GM19463 (cell line): ENCODE results near the gene DNAL4.
"Not testable (repeated sequence)": the region's sequence is repeated elsewhere in the genome, so short reads cannot be mapped to it uniquely, and the experiment has no call there.

ENCODE experiments used
- ATAC-seq: cut with Tn5 transposase; IDR thresholded peaks from one replicate; pipeline ENCODE4 v1.9.1; 2021; ENCODE audit warnings: mild to moderate bottlenecking, moderate library complexity; ENCODE audit not compliant: unreplicated experiment

Gene DNAL4

DNA sequence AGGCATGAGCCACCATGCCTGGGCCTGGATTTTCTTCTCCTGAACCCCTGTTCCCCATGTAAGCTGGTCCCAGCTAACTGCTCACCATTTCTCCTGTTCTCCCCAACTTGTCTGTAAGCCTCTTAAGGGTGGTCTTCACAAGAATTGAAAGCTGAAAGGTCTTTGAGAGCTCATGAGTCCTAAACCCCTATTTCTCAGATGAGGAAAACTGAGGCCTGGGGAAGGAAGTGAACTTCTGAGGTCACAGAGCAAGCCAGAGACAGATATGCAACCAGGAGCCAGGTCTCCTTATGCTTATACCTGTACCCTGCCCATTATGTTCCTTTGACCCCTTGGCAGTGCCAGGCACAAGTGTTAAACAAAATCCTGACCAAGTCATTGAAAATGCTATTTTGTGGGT, 33.6 kb upstream of the DNAL4 start:
- ATAC-seq, result no peak

DNA sequence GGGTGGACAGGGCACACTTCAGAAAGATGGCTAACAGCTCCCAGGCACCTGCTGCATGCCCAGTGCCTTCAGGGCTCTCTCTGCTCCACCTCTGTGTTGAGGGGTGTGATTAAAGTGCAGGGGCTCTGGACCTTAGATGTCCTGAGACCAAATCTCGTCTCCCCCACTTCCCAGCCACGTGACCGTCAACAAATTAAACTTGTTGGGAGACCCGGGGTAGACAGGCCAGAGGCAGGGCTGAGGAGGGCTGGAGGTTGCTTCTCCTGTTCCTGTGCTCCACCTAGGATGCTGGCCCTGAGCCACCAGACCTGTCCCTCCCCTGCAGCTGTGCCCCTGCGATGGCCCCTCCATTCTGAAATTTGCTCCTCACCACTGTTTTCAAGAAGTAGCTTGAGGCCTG, 32.9 kb upstream of the DNAL4 start:
- ATAC-seq, result no peak

DNA sequence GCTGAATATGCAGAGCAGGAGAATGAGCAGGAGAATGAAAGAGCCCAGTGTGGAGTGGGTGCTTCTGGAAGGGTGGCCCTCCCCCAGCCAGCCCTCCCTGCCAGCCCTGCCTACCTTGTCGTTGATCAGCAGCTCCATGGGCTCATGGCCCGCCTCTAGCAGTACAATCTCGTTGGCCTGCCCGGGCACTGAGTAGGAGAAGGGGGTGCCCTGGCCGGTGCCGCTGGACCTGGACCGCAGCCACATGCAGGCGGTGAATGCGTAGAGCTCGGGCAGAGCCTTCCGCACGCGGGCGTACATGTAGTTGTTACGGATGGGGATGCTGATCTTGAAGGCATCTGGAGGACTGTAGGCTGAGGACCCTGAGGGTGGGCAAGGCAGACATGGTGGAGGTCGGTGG, 32.4 kb upstream of the DNAL4 start:
- no peak for ATAC-seq

DNA sequence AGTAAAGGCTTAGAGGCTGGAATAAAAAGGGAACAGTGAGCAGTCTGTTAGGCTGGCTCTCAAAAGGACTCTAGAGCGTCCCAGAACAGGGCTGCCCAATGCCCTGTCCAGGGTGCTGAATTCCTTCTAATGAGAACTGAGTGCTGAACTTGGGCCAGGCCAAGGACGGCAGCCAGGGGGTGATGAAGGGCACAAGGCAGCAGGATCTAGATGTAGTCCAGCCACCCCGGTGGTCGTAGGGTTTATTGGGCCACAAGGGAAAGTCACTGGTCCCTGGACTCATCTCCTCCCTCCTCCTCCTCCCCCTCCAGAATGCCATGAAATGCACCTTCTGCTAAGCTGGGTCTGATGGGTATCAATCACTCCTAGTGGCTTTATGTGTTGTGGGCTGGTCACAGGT, 30.6 kb upstream of the DNAL4 start:
- ATAC-seq, result no peak

DNA sequence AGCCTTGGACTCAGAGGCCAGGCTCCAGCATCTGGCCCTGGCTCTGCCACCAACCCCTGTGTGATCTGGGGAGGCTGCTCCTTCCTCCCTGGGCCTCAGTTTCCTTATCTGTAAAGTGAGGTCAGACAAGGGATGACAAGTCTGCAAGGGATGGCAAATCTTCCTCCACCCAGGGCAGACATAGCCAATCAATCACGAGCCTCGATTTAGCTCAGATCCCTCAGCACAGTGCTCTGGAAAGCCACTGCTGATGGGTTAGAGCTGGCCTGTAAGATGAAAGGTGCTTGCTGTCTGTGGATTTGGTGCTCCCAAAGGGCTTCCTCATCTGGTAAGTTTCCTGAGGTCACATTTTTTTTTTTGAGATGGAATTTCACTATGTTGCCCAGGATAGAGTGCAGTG, 29.7 kb upstream of the DNAL4 start:
- no peak for ATAC-seq

DNA sequence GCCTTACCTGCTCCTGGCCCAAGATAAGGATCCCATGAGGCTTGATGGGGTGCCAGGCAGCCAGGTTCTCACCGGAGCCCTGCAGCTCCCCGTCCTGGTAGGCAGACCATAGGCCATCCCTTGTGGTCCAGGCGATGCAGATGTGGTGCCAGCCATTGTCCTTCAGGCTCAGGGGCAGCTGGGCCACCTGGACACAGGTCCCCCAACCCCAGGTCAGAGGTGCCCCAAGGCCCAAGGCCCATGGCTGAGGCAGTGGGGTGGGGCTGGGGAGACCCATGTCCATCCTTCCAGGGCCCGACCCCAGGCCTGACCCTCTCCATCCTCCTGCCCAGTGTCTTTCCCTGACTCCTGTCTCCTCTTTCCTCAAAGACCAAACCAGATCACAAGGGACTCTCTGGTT, 29.1 kb upstream of the DNAL4 start:
- ATAC-seq, result no peak

DNA sequence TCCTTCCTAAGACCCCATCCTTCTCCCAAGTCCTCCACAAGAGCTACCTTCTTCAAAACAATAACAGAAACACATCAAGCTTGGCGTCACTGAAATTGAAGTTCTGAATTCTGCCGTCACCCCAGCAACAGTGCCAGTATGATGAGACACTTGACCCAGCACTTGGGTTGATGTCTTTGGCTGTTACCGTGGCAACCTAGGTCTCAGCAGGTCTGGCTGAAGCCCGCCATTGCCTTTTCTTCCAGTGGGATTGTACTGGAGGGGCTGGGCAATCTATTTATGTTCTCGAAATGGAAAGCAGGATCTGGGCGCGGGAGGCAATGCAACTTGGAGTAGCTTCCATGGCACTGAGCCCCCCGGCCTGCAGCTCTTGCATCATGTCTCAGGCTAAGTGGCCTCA, 26.1 kb upstream of the DNAL4 start:
- no peak for ATAC-seq

DNA sequence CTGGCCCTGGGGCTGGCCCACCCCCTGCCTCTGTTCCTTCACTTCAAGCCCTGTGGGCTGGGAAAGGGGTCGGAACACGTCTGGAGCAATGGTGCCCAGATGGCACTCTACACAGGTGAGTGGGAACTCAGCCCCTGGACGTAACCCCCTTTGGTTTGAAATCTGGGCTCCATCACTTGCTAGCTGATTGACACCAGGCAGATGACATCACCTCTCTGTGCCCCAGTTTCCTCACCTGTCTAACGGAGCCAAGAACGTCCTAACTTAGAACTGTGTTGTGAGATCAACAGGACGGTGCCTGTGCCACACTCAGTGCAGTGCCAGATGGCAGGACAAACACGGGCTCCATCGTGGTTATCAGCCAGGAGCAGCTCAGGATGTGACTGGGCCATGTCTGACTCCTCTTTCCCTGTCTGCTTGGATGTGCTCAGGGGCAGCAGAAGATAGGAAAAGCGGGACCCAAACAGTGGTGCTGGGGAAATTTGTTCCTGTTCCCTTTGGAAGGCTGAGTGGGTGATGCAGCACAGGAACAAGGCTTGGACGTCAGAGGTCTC, 25.5 kb upstream of the DNAL4 start:
- no peak for ATAC-seq

DNA sequence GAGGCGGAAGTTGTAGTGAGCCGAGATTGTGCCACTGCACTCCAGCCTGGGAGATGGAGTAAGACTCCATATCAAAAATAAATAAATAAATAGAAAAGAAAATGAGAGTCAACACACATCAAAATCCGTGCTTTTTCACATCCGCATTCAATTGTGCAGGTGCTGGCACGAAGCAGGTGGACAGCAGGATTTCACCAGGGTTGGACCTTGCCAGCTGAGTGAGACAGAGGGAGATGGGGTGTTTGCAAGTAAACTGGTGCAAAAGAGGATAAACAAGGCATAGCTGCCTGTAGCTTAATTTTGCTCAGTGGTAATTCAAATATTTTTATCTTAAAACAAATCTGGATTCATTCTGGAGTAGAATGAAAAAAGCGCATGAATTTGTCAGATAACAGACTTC, 23.3 kb upstream of the DNAL4 start:
- no peak for ATAC-seq

DNA sequence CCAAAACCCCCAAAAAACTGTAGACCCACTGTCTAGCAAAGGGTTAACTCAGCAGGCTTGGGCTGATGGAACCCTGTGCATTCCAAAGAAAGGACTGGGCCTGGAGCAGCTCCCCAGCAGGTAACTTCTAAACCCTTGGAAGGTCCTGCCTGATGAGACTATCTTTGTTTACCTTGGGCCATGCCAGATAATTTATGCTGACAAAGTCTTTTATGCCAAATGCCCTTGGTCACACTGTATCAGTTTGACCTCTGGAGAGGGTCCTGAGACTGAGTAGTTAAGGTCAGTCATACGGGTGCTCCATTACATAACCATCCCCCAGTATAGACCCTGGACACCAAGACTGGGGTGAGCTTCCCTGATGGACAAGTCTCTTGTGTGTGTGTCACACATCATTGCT, 21.9 kb upstream of the DNAL4 start:
- no peak for ATAC-seq

DNA sequence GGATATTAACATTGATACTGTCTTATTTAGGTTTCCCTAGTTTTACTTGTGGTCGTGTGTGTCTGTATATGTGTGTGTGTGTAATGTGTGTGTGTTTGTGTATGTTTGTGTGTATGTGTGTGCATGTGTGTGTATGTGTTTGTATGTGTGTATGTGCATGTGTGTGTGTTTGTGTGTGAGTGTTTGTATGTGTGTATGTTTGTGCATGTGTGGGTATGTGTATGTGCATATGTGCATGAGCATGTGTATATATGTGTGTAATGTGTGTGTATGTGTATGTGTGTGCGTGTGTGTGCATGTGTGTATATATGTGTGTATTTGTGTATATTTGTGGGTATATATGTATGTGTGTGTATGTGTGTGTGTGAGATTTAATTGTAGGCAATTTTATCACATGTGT, 17.3 kb upstream of the DNAL4 start:
- no peak for ATAC-seq

DNA sequence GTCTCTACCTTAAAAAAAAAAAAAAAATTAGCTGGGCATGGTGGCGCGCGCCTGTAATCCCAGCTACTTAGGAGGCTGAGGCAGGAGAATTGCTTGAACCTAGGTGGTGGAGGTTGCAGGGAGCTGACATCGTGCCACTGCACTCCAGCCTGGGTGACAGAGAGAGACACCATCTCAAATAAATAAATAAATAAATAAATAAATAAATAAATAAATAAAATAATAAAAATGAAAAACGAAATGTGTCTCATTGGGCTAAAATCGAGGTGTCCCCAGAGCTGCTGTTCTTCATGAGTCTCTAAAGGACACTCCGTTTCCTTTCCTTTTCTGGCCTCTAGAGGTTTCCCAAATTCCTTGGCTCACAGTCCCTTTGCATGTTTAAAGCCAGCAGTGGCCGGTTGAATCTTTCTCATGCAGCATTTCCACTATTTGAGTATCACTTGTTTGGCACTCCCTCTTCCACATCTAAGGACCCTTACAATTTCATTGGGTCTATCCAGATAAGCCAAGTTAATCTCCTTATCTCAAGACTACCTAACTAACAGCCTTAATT, 11.2 kb upstream of the DNAL4 start:
- ATAC-seq, result not testable (repeated sequence)

DNA sequence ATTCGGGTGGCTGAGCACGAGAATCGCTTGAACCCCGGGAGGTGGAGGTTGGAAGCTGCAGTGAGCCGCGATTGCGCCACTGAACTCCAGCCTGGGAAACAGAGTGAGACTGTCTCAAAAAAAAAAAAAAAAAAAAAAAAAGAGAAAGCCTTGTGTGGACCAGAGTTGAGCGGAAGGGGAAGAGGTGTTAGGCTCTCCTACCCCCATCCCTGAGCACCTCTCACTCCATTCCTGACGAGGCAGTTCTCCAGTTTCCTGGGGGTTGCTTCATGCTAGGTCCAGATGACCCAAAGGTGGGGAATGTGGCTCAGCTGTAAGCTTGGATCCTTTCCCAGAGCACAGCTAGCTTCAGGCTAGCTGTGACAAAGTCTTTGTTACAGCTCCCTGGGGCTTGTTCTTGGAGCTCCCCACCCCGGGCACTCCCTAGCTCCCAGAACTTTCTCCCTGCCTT, 8.8 kb upstream of the DNAL4 start:
- ATAC-seq, result no peak

DNA sequence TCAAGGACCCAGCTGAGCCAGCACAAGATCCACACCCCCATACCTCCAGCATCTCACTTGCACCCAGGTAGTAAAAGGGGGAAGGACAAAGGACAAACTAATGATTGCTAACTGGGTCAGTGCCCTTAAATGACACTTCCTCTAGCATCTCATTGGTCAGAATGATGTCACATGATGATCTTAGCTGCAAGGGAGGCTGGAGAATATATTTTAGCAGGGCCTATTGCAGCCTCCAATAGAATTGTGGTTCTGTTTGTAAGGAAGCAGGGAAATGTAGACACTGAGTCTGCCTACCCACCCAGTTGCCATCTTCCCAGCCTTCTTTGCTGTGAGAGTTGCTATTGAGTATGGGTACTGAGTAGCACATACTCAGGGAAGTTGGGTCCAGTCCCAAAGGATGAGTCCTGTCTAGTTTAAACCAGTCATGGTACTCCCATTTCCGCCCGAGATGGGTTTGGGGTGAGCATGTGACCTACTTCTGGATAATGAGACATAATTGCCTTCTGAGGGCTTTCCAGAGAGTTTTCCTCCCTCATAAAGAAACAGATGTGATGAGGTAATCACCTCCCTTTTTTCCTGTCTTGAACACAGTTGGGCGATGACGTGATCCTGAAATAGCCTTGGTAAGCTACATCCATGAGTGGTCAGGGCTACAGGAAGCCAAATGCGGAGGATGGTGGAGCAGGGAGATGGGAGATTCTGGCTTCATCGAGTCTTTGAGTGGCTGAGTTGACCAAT, 5.5 kb upstream of the DNAL4 start:
- ATAC-seq, result no peak

DNA sequence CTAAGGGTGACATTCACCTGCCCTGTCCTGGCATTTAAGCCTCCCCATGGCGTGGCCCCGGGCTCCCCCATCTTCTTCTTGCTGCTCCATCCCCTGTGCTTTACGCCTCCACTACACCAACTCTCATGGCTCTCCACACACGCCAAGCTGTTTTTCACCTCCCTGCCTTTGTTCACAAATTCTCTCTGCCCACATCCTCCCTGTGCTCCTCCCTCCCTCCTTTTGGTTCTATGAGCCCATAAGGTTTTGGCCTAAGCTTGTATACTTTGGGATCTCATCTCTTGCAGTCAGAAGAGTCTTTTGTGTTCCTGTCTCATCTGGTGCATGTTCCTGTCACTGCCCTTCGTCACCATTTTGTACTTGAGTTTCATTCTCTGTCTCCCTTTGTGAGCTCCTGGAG, 4.6 kb upstream of the DNAL4 start:
- ATAC-seq, result no peak

DNA sequence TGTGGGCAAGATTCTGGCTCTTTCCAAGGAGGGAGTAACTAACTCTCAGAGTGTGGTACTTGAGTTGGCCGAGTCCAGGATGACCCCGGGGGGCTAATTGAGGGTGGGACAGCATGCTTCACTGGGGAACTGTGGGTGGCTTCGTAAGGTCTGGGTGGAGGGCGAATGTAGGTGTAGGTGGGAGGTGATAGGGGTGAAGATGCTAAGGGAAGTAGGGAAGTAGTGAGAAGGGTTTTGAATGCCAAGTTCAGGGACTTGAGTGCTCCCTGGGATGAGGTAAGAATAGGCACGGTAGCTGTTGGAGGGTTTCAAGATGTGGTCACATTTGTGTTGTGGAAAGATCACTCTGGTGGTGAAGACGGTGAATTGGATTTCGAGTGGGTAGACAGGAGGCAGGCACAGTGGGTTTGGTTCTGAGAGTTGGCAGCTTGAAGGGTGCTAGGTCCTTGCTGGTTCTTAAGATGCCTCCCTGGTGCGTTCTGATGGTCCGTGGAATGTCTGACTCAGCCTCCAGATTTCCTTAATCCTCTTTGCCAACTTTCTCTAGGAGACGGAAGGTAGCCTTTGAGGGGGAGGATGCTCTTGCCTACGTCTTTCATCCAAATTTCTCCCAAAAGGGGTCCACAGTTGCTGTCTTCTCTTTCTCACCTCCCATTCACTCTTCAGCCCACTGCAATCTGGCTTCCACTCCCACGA, 2.5 kb upstream of the DNAL4 start:
- no peak for ATAC-seq

DNA sequence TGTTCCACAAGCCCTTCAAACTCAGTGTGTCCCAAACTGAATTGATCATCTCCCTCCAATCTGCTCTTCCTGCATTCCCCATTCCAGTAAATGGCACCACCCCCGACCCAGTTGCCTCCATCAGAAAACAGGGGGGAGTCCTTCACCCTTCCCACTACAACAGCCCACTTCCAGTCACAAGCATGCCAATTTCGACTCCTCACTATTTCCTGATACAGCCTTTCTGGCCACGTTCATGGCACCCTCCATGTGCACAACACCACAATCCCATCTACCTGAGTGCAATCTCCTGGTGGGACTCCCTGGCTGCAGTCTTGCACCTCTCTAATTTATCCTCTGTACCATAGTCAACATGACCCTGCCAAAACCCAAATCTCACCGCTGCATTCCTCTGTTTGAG, 1.6 kb upstream of the DNAL4 start:
- no peak for ATAC-seq

DNA sequence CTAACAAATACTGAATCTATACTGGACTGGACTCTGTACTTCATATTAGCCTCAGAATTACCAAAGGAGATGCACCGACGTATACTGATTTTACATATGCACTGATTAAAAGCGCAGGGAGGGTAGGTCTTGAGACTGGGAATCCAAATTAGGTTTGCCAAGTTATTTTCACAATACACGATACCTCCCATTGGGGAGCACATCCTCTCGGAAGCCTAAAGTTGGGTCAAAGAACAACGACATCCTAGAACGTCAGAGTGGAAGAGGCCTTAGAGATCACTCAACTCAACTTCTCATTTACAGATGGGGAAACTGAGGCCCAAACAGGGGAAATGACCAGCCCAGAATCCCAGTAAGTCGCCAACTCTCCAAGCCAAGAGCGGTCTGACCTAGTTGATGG, 626 bp downstream of the DNAL4 start:
- no peak for ATAC-seq

DNA sequence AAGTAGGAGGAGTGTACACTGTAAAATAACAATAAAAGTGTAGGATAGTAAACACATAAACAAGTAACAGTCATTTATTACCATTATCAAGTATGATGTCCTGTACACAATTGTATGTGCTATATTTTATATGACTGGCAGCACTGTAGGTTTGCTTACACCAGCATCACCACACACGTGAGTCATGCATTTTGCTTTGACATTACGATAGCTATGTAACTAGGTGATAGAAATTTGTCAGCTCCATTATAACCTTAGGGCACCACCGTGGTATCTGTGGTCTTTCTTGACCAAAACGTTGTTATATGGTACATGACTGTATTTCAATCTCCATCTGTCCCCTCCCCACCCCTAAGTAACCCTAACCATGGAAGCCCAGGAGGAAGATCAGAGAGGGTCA, 1.1 kb downstream of the DNAL4 start:
- no peak for ATAC-seq

DNA sequence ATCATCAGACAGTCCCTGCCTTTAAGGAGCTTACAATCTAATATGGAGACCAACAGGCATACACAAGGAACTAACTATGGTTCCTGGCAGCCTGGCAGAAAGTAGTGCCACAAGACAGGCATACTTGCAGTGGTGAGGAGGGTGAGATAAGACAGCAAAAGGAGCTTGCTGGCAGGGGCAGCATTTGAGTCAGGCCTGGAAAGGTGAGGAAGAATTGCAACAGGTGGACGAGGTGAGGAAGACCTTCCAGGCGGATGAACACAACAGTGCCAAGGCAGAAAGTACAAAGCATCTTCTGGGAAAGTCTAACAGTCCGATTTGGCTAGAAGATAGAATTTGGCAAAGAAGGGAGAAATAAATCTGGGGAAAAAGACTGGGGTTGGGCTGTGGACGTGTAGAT, 4.3 kb downstream of the DNAL4 start:
- no peak for ATAC-seq

DNA sequence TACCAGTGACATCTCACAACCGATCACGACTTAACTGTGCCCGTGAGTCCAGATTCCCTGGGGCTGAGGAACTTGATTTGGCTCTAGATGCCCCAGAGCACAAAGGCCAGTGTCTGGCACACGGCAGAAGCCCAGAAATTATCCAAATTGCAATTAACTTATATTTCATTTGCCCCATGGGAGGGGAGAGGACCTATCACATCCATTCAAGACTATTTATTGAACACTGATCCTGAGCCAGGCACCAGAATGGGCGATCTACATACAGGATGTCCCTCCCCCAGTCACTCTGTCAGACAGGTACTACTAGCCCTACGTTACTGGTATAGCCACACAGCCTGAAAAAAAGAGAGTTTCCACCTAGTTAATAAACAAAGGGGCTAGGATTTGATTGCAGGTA, 5.1 kb downstream of the DNAL4 start:
- ATAC-seq, result no peak
